MM.1S (cell line): ENCODE measurements around the gene FOSB.

Experiments used
- DNase-seq: peaks from one replicate; pipeline ENCODE4 v3.0.0-alpha.2; 2015
- H2AFZ ChIP-seq: fragments of 300-600 bp; sonication (generic); 2 replicates; pipeline ENCODE4 v1.6.0; 2016; ENCODE audit warnings: antibody characterized with exemption, low read length
- H3F3A ChIP-seq: fragments of 300-600 bp; sonication (generic); 2 replicates; pipeline ENCODE4 v1.6.1; 2016; ENCODE audit warnings: mild to moderate bottlenecking, antibody characterized with exemption, low read length, moderate library complexity, mixed read lengths; ENCODE audit not compliant: insufficient read depth
- H3K27ac ChIP-seq: fragments of 300-600 bp; sonication (generic); 2 replicates; pipeline ENCODE4 v1.5.1; 2016; ENCODE audit warnings: mild to moderate bottlenecking, low read length
- H3K27me3 ChIP-seq: fragments of 300-600 bp; sonication (generic); replicated peaks from 2 replicates; pipeline ENCODE4 v1.6.0; 2016; ENCODE audit warnings: low read length; ENCODE audit not compliant: insufficient read depth
- H3K36me3 ChIP-seq: fragments of 300-600 bp; sonication (generic); replicated peaks from 2 replicates; pipeline ENCODE4 v1.6.1; 2016; ENCODE audit warnings: mild to moderate bottlenecking, low read length, mixed read lengths; ENCODE audit not compliant: insufficient read depth
- H3K4me1 ChIP-seq: fragments of 300-600 bp; sonication (generic); 2 replicates; pipeline ENCODE4 v1.6.1; 2016; ENCODE audit warnings: low read length, mixed read lengths
- H3K4me2 ChIP-seq: fragments of 300-600 bp; sonication (generic); 2 replicates; pipeline ENCODE4 v1.6.0; 2016; ENCODE audit warnings: low read depth, low read length
- H3K4me3 ChIP-seq: fragments of 300-600 bp; sonication (generic); 2 replicates; pipeline ENCODE4 v1.5.1; 2016; ENCODE audit warnings: low read length, mixed read lengths
- H3K79me2 ChIP-seq: fragments of 300-600 bp; sonication (generic); 2 replicates; pipeline ENCODE4 v1.6.1; 2016; ENCODE audit warnings: mixed run types, low read length, mixed read lengths
- H3K9ac ChIP-seq: fragments of 300-600 bp; sonication (generic); 2 replicates; pipeline ENCODE4 v1.6.1; 2016; ENCODE audit warnings: low read length, mixed read lengths
- H3K9me2 ChIP-seq: fragments of 300-600 bp; sonication (generic); replicated peaks from 2 replicates; pipeline ENCODE4 v1.6.1; 2016; ENCODE audit warnings: mild to moderate bottlenecking, low read length, mixed read lengths; ENCODE audit not compliant: insufficient read depth
- H3K9me3 ChIP-seq: fragments of 300-600 bp; sonication (generic); replicated peaks from 2 replicates; pipeline ENCODE4 v1.6.1; 2016; ENCODE audit warnings: mild to moderate bottlenecking, low read length, mixed read lengths; ENCODE audit not compliant: insufficient read depth
- H4K20me1 ChIP-seq: fragments of 300-600 bp; sonication (generic); 2 replicates; pipeline ENCODE4 v1.6.1; 2016; ENCODE audit warnings: mild to moderate bottlenecking, low read length, moderate library complexity, mixed read lengths; ENCODE audit not compliant: insufficient read depth
- EZH2 ChIP-seq: fragments of 300-600 bp; sonication (generic); optimal IDR thresholded peaks from 2 replicates; pipeline ENCODE3; 2017; ENCODE audit warnings: low read depth, mild to moderate bottlenecking, antibody characterized with exemption, low read length, mixed read lengths
- EZH2phosphoT487 ChIP-seq: fragments of 300-600 bp; sonication (generic); IDR thresholded peaks from 2 replicates; pipeline ENCODE4 v1.6.1; 2018; ENCODE audit warnings: antibody characterized with exemption, low read length
- TF ChIP-seq, protein P1 (sequence below): fragments of 300-600 bp; sonication (generic); IDR thresholded peaks from 2 replicates; pipeline ENCODE4 v1.5.1; 2016; ENCODE audit warnings: antibody characterized with exemption, low read length, mixed read lengths

FOSB gene

DNA sequence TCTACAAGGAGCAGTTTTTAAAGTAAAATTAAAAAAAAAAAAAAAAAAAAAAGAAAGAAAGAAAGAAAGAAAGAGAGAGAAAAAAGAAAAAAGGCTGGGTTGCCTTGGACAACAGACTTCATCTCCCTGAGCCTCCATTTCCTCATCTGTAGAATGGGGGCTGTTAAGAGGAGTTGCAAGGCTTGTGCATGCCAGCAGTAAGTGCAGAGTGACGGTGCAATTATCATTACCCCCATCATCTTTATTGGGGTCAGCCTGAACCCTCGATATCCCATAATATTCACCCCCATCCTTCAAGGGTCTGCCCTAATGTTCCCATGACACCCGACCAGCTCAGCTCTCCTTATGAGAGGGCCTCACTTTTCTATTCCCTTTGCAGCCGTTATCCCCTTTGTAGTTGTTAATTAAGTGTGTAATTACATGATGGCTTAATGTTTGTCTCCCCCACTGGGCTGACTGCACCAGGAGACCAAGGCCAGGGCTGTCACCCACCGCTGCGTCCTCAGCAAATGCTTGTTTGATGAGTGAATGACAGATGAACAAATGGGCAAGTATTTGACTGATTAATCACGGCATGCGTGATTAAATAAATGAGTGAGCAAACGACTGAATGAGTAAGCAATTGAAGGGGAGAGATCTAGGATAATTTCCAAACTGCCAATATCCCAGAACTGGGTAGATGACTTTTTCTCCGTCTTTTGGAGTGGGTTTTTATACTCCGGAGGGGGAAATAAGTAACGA lies 10.1 kb downstream of the FOSB start:
- Histone ChIP-seq H3K9ac (peak overlapping the region; percentile 94), H3F3A (peaks cover 14% of the 10 kb centered on the region), H3K36me3 (no peaks in the 10 kb centered on the region), H3K4me1 (peaks cover 12% of the 10 kb centered on the region), H3K4me2 (peak overlapping the region; percentile 98), H2AFZ (peak overlapping the region; percentile 64), H3K27me3 (no peaks in the 10 kb centered on the region; the same call in 1 of the 2 replicates), H3K27ac (peak overlapping the region; percentile 89), H3K4me3 (peak overlapping the region; percentile 65), H3K9me2 (no peaks in the 10 kb centered on the region), H4K20me1 (no peaks in the 10 kb centered on the region), H3K9me3 (no peaks in the 10 kb centered on the region), H3K79me2 (no peaks in the 10 kb centered on the region)
- DNase-seq: no peak
- TF ChIP-seq, protein P1, sequence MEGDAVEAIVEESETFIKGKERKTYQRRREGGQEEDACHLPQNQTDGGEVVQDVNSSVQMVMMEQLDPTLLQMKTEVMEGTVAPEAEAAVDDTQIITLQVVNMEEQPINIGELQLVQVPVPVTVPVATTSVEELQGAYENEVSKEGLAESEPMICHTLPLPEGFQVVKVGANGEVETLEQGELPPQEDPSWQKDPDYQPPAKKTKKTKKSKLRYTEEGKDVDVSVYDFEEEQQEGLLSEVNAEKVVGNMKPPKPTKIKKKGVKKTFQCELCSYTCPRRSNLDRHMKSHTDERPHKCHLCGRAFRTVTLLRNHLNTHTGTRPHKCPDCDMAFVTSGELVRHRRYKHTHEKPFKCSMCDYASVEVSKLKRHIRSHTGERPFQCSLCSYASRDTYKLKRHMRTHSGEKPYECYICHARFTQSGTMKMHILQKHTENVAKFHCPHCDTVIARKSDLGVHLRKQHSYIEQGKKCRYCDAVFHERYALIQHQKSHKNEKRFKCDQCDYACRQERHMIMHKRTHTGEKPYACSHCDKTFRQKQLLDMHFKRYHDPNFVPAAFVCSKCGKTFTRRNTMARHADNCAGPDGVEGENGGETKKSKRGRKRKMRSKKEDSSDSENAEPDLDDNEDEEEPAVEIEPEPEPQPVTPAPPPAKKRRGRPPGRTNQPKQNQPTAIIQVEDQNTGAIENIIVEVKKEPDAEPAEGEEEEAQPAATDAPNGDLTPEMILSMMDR: no peak
- no peak for TF ChIP-seq EZH2phosphoT487
- no peak for TF ChIP-seq EZH2

DNA sequence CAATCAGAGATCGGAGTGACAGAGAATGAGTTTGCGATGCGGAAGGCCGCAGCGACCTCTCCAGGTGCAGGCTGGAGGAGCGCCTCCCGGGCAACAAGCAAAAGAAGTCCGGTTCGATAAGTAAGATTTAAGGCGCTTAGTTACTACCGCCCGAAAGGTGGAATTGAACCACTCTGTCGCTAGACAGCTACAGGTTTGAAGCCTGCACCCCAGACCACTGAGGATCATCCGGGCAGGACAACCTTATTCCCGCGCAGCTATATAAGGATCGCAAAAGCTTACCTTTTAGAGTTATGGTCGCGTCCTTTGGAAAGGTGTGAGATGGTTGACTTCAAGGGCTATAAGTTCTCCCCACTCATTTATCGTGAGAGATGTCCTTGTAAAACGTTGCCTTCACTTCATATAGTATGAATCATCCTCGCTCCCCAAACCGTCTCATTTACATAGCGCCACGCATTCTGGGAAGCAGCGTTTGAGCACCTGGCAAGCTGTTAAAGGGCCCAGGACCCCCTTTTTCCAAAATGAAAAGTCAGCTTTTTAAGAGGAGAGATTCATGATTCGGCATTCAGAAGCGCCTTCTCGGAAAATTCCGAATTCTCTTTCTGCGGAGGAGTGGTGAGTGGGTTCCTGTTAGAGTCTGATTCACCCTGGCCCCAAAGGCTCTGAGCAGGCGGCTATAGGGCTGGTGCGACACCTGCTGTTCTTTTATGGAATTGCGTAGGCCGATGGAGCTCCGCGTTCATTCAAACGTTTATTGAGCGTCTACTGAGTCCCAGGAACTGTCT lies 10.8 kb downstream of the FOSB start:
- peak overlapping the region; percentile 98 for H3K4me2 ChIP-seq
- H3K36me3 ChIP-seq: no peaks in the 10 kb centered on the region
- H3K9ac ChIP-seq: peak overlapping the region; percentile 94
- DNase-seq: peak; percentile 95
- H3K27ac ChIP-seq: peak overlapping the region; percentile 89
- TF ChIP-seq EZH2 (no peak), EZH2phosphoT487 (no peak)
- TF ChIP-seq, protein P1: peak; percentile 97
- no peaks in the 10 kb centered on the region; the same call in 1 of the 2 replicates for H3K27me3 ChIP-seq
- H3K9me3 ChIP-seq: no peaks in the 10 kb centered on the region
- peaks cover 12% of the 10 kb centered on the region for H3K4me1 ChIP-seq
- H3K4me3 ChIP-seq: peak overlapping the region; percentile 65
- no peaks in the 10 kb centered on the region for H3K9me2 ChIP-seq
- H4K20me1 ChIP-seq: no peaks in the 10 kb centered on the region
- no peaks in the 10 kb centered on the region for H3K79me2 ChIP-seq
- peak overlapping the region; percentile 64 for H2AFZ ChIP-seq
- H3F3A ChIP-seq: peaks cover 14% of the 10 kb centered on the region

DNA sequence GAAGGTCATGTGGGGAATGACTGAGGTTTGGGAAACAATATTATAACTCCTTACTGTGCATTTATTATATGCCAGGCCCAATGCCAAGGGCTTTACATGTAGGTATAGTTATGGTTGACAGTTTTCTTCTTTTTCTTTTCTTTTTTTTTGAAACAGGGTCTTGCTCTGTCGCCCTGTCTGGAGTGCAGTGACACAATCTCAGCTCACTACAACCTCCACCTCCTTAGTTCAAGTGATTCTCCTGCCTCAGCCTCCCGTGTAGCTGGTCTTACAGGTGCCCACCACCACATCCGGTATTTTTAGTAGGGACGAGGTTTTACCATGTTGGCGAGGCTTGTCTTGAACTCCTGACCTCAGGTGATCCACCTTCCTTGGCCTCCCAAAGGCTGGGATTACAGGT lies 15.2 kb downstream of the FOSB start:
- DNase-seq: no peak
- Histone ChIP-seq H3K79me2 (no peaks in the 10 kb centered on the region), H2AFZ (no peak overlapping the region), H3K27me3 (peaks cover 7% of the 10 kb centered on the region), H3K9me3 (no peaks in the 10 kb centered on the region), H3K4me3 (no peak overlapping the region), H3K4me2 (no peak overlapping the region), H3K9me2 (no peaks in the 10 kb centered on the region), H3K9ac (no peak overlapping the region), H3K4me1 (peaks cover 8% of the 10 kb centered on the region), H4K20me1 (no peaks in the 10 kb centered on the region), H3K27ac (no peak overlapping the region), H3K36me3 (no peaks in the 10 kb centered on the region), H3F3A (peaks cover 8% of the 10 kb centered on the region)
- TF ChIP-seq, protein P1: no peak
- TF ChIP-seq EZH2 (no peak), EZH2phosphoT487 (no peak)
